CD4-positive, alpha-beta memory T cell (primary cell): ENCODE results near the gene DHFR. TPM values are rescaled to one million over a fixed set of nuclear protein-coding genes. Genes with fewer than 3 reads are reported as not detected.

Experiments
- CTCF ChIA-PET: fragments of 350-600 bp; sonication (Branson Sonifier 250); formaldehyde crosslinking; loops from one replicate; lab custom pipeline; 2021; ENCODE audit warnings: inconsistent platforms; ENCODE audit not compliant: partially characterized antibody; lab: Charles Lee
- POLR2A ChIA-PET: fragments of 350-600 bp; sonication (Branson Sonifier 250); formaldehyde crosslinking; loops from one replicate; lab custom pipeline; 2021; ENCODE audit not compliant: partially characterized antibody; lab: Charles Lee
- DNase-seq, 5 donors: peaks; one replicate each; pipeline versions ENCODE4 v3.0.0 to v3.0.0-alpha.2; 2020 to 2022; ENCODE audit warnings: mixed read lengths in 1 of 5
- H3K27ac ChIP-seq: one replicate; pipeline ENCODE4 v1.7.0; 2013; ENCODE audit warnings: low read depth, low read length
- H3K27me3 ChIP-seq: 2 replicates; pipeline ENCODE4 v1.7.0; 2013; ENCODE audit warnings: mild to moderate bottlenecking, low read length, moderate library complexity; ENCODE audit not compliant: insufficient read depth
- H3K36me3 ChIP-seq: 2 replicates; pipeline ENCODE4 v1.7.0; 2013; ENCODE audit warnings: mild to moderate bottlenecking, low read length, moderate library complexity; ENCODE audit not compliant: insufficient read depth
- H3K4me1 ChIP-seq: 2 replicates; pipeline ENCODE4 v1.7.0; 2013; ENCODE audit warnings: mild to moderate bottlenecking, low read length, moderate library complexity; ENCODE audit not compliant: insufficient read depth
- H3K4me3 ChIP-seq, 2 donors: one replicate each; pipeline ENCODE4 v1.7.0; 2013; ENCODE audit warnings: low read length in 2 of 2, mild to moderate bottlenecking in 1 of 2
- H3K9me3 ChIP-seq, 2 donors: one replicate each; pipeline ENCODE4 v1.7.0; 2013; ENCODE audit warnings: low read length in 2 of 2, control low read depth in 1 of 2; ENCODE audit not compliant: control insufficient read depth in 1 of 2
- H3K27ac Mint-ChIP-seq, 7 donors: one replicate each; pipeline ENCODE4 v1.8.0; 2020 to 2021; ENCODE audit warnings: mixed read lengths in 7 of 7, mild to moderate bottlenecking in 6 of 7, inconsistent platforms in 3 of 7, moderate library complexity in 3 of 7
- H3K27me3 Mint-ChIP-seq, 2 donors: one replicate each; pipeline ENCODE4 v1.8.0; 2020 to 2021; ENCODE audit warnings: mixed read lengths in 2 of 2
- H3K36me3 Mint-ChIP-seq, 2 donors: one replicate each; pipeline ENCODE4 v1.8.0; 2020 to 2021; ENCODE audit warnings: mixed read lengths in 2 of 2, inconsistent platforms in 1 of 2, mild to moderate bottlenecking in 1 of 2
- H3K4me1 Mint-ChIP-seq, 4 donors: one replicate each; pipeline ENCODE4 v1.8.0; 2020 to 2021; ENCODE audit warnings: mixed read lengths in 4 of 4, mild to moderate bottlenecking in 1 of 4
- H3K4me3 Mint-ChIP-seq, 8 donors: one replicate each; pipeline ENCODE4 v1.8.0; 2020 to 2021; ENCODE audit warnings: mixed read lengths in 8 of 8, mild to moderate bottlenecking in 7 of 8, moderate library complexity in 6 of 8, inconsistent platforms in 3 of 8
- H3K9me3 Mint-ChIP-seq, 8 donors: one replicate each; pipeline ENCODE4 v1.8.0; 2020 to 2021; ENCODE audit warnings: mixed read lengths in 8 of 8, mild to moderate bottlenecking in 5 of 8, inconsistent platforms in 3 of 8, moderate library complexity in 1 of 8
- intact Hi-C: fragments of 100-400 bp; cut with micrococcal nuclease; formaldehyde crosslinking; loops from one replicate; pipeline ENCODE4 v1.15.1; 2023
- polyA plus RNA-seq, 2 donors: library from polyadenylated mRNA; unstranded; fragments of 300-500 nt; fragmentation: Illumina TruSeq; gene quantifications; one replicate each; pipeline ENCODE4 v1.2.3, GENCODE V29; 2021
- total RNA-seq, 2 experiments: library from RNA; stranded (reverse); gene quantifications; one replicate each; pipeline ENCODE4 v1.2.3, GENCODE V29; 2021

The DHFR gene
- total and polyA plus RNA-seq, 4 experiments from 2014 or later: 1.3 to 19.2 (median 10.1) TPM

GRCh38 chr5:80607832-80608231 is 47.0 kb downstream of the DHFR start:
- Histone ChIP-seq H3K4me3 (no peak overlapping the region), H3K9me3 (no peaks in the 10 kb centered on the region), H3K27me3 (no peaks in the 10 kb centered on the region), H3K4me1 (no peaks in the 10 kb centered on the region), H3K36me3 (no peaks in the 10 kb centered on the region), H3K27ac (no peak overlapping the region)
- intact Hi-C loops: no loop called here
- ChIA-PET CTCF (no interaction called here), POLR2A (no interaction called here)
- peaks cover 2 to 17% (median 10%) of the 10 kb centered on the region in 8 donors for H3K9me3 Mint-ChIP-seq
- no peak overlapping the region for H3K27ac Mint-ChIP-seq
- H3K27me3 Mint-ChIP-seq: no peaks in the 10 kb centered on the region
- H3K36me3 Mint-ChIP-seq: peaks cover 4 to 7% of the 10 kb centered on the region in 2 donors
- no peak for DNase-seq
- H3K4me3 Mint-ChIP-seq: no peak overlapping the region
- no peaks in the 10 kb centered on the region for H3K4me1 Mint-ChIP-seq

GRCh38 chr5:80607343-80607742 is 47.4 kb downstream of the DHFR start:
- no peak for DNase-seq
- Histone ChIP-seq H3K9me3 (no peaks in the 10 kb centered on the region), H3K4me3 (no peak overlapping the region), H3K27me3 (no peaks in the 10 kb centered on the region), H3K36me3 (no peaks in the 10 kb centered on the region), H3K4me1 (no peaks in the 10 kb centered on the region), H3K27ac (no peak overlapping the region)
- no peaks in the 10 kb centered on the region for H3K27me3 Mint-ChIP-seq
- H3K4me1 Mint-ChIP-seq: no peaks in the 10 kb centered on the region
- intact Hi-C loops: no loop called here
- H3K36me3 Mint-ChIP-seq: peaks cover 4 to 7% of the 10 kb centered on the region in 2 donors
- H3K4me3 Mint-ChIP-seq: no peak overlapping the region
- peaks cover 2 to 17% (median 10%) of the 10 kb centered on the region in 8 donors for H3K9me3 Mint-ChIP-seq
- ChIA-PET POLR2A (no interaction called here), CTCF (no interaction called here)
- H3K27ac Mint-ChIP-seq: no peak overlapping the region

DNA sequence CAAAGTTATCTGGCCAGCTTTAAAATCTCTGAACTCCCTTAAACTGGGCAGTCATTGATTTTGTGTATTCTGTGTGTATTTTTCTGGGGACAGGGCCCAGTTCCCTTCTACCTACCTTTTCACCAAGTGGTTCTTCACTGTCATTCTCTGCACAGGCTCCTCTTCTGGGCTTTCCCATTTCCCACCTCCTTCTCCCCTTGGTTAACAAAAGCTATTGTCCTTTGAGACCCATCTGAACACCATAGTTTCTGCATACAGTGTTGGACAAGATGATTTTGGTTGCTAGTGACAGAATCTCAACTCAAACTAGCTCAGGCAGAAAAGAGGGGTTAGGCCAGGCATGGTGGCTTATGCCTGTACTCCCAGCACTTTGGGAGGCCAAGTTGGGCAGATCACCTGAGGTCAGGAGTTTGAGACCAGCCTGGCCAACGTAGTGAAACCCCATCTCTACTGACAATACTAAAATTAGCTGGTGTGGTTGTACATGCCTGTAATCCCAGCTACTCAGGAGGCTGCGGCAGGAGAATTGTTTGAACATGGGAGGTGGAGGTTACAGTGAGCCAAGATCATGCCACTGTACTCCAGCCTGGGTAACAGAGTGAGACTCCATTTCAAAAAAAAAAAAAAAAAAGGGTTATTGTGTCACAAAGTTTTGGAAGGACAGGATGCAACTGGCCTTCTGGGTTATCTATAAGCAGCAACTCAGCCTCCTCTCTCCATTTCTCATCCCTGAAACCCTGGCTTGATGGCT is 53.7 kb downstream of the DHFR start:
- Mint-ChIP-seq H3K27me3 (peaks cover 0 to 1% of the 10 kb centered on the region in 2 donors), H3K27ac (no peak overlapping the region), H3K9me3 (no peaks in the 10 kb centered on the region), H3K4me1 (no peaks in the 10 kb centered on the region), H3K36me3 (no peaks in the 10 kb centered on the region), H3K4me3 (no peak overlapping the region)
- no peaks in the 10 kb centered on the region for H3K36me3 ChIP-seq
- CTCF ChIA-PET: no interaction called here
- H3K27ac ChIP-seq: no peak overlapping the region
- POLR2A ChIA-PET: no interaction called here
- no peak for DNase-seq
- H3K4me1 ChIP-seq: no peaks in the 10 kb centered on the region
- intact Hi-C loops: no loop called here
- H3K27me3 ChIP-seq: no peaks in the 10 kb centered on the region
- no peak overlapping the region for H3K4me3 ChIP-seq
- no peaks in the 10 kb centered on the region for H3K9me3 ChIP-seq

DNA sequence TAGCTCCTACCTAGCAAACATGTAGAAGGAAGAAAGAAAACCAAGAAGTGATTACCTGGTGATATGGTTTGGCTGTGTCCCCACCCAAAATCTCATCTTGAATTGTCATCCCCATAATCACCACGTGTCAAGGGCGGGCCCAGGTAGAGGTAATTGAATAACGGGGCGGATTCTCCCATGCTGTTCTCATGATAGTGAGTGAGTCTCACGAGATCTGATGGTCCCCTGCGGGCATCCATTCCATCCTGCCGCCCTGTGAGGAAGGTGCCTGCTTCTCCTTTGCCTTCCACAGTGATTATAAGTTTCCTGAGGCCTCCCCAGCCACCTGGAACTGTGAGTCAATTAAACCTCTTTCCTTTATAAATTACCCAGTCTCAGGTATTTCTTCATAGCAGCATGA is 57.3 kb downstream of the DHFR start:
- no peak for DNase-seq
- no peak overlapping the region for H3K4me3 ChIP-seq
- peaks cover 0 to 1% of the 10 kb centered on the region in 2 donors for H3K27me3 Mint-ChIP-seq
- H3K4me3 Mint-ChIP-seq: no peak overlapping the region
- ChIA-PET CTCF (no interaction called here), POLR2A (no interaction called here)
- H3K27me3 ChIP-seq: no peaks in the 10 kb centered on the region
- H3K27ac Mint-ChIP-seq: no peak overlapping the region
- no peaks in the 10 kb centered on the region for H3K4me1 ChIP-seq
- H3K9me3 ChIP-seq: no peaks in the 10 kb centered on the region
- no peaks in the 10 kb centered on the region for H3K4me1 Mint-ChIP-seq
- no peaks in the 10 kb centered on the region for H3K36me3 ChIP-seq
- no peaks in the 10 kb centered on the region for H3K9me3 Mint-ChIP-seq
- H3K27ac ChIP-seq: no peak overlapping the region
- no peaks in the 10 kb centered on the region for H3K36me3 Mint-ChIP-seq
- intact Hi-C loops: no loop called here

DNA sequence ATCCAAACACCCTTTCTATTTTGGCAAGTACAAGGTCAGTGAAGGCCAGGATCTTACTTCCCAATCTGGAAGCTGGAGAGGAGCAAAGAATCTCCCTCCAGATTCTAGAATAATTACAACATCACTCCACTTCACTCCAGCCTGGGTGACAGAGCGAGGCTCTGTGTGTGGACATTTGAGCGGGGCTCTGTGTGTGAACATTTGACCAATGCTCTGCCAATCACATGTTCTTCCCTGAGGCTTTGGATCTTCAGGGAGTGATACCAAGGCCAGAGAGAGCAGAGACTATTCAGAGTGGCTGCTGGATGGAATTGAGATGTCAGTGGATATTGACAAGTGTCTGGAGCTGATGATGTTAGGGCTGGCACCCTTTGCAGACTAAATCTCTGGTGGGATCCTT is 60.0 kb downstream of the DHFR start:
- Mint-ChIP-seq H3K27me3 (peaks cover 0 to 4% of the 10 kb centered on the region in 2 donors), H3K9me3 (no peaks in the 10 kb centered on the region), H3K36me3 (no peaks in the 10 kb centered on the region), H3K4me1 (no peaks in the 10 kb centered on the region), H3K27ac (no peak overlapping the region), H3K4me3 (no peak overlapping the region)
- ChIA-PET CTCF (no interaction called here), POLR2A (no interaction called here)
- Histone ChIP-seq H3K27ac (no peak overlapping the region), H3K36me3 (no peaks in the 10 kb centered on the region), H3K27me3 (no peaks in the 10 kb centered on the region), H3K4me1 (no peaks in the 10 kb centered on the region), H3K4me3 (no peak overlapping the region), H3K9me3 (no peaks in the 10 kb centered on the region)
- no peak for DNase-seq
- intact Hi-C loops: no loop called here

DNA sequence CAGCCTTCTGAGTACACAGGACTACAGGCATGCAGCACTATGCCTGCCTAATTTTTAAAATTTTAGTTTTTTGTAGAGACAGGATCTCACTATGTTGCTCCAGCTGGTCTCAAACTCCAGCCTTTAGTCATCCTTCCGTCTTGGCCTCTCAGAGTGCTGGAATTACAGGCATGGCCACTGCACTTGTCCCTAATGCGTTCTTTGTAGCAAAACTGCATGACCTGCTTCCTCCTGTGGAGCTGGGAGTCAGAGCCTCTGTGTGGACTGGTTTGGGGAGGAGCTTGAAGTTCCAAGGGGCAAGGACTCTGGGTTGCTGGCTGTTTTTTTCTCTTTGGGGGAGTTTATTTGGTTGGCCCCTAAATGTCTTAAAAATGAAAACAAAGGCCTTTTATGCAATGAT is 62.0 kb downstream of the DHFR start:
- CTCF ChIA-PET: no interaction called here
- no peak overlapping the region for H3K4me3 Mint-ChIP-seq

GRCh38 chr5:80592105-80592504 is 62.7 kb downstream of the DHFR start:
- Mint-ChIP-seq H3K4me3 (no peak overlapping the region), H3K27ac (no peak overlapping the region), H3K36me3 (no peaks in the 10 kb centered on the region), H3K27me3 (peaks cover 0 to 4% of the 10 kb centered on the region in 2 donors), H3K9me3 (no peaks in the 10 kb centered on the region), H3K4me1 (no peaks in the 10 kb centered on the region)
- Histone ChIP-seq H3K36me3 (no peaks in the 10 kb centered on the region), H3K4me3 (no peak overlapping the region), H3K9me3 (no peaks in the 10 kb centered on the region), H3K27me3 (no peaks in the 10 kb centered on the region), H3K4me1 (no peaks in the 10 kb centered on the region), H3K27ac (no peak overlapping the region)
- POLR2A ChIA-PET: no interaction called here
- CTCF ChIA-PET: no interaction called here
- intact Hi-C loops: no loop called here
- no peak for DNase-seq

More for the DNA sequence above, 62.0 kb downstream of the DHFR start:
- Mint-ChIP-seq H3K9me3 (no peaks in the 10 kb centered on the region), H3K4me1 (no peaks in the 10 kb centered on the region), H3K36me3 (no peaks in the 10 kb centered on the region), H3K27ac (no peak overlapping the region), H3K27me3 (peaks cover 0 to 4% of the 10 kb centered on the region in 2 donors)
- intact Hi-C loops: no loop called here
- POLR2A ChIA-PET: no interaction called here
- Histone ChIP-seq H3K4me1 (no peaks in the 10 kb centered on the region), H3K27me3 (no peaks in the 10 kb centered on the region), H3K4me3 (no peak overlapping the region), H3K36me3 (no peaks in the 10 kb centered on the region), H3K27ac (no peak overlapping the region), H3K9me3 (no peaks in the 10 kb centered on the region)
- no peak for DNase-seq
